DMS 273 treated with DMSO at 0.1 percent for 48 hours (cell line): ENCODE results near the gene KRTAP5-1.

Experiments used
- DNase-seq: peaks from one replicate; lab custom pipeline; 2025; lab: John Stamatoyannopoulos, UW

Gene KRTAP5-1

DNA sequence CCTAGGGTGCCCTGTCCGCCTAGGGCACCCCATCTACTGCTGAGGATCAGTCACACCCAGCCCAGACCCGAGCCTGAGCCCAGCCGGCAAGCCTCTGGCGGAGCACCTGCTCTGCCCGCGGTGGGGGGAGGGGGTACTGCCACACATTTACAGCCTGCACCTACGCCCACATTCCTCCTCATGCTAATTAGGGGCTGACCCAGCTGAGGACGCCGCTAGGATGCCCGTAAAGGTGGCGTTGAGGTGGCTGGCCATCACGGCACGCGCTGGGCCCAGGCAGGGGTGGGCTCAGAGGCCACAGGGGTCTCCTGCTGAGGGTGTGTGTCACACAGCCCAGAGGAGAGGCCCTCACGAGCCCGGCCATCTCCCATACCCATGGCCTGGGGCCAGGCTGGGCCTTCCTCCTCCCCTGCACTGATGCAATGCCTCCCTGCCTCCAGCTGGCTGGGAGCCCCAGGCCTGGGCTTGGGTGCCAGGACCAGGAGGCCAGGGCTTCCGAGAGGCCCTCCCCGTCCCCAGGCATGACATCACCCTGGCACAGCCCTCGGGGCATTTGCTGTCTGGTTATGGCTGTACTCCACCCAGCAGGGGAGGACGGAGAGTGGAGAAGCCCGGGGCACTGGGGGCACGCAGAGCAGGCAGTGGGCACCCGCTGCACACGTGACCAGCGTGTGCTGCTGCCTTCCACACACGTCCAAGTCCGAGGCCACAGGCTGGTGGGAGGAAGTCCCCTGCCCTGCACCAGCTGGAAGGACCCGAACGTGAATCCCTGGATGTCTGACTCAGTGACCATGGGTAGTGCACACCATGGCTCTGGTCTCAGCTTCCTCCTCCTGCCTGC, 25.8 kb downstream of the KRTAP5-1 start:
- no peak for DNase-seq

GRCh38 chr11:1558775-1559110, 26.3 kb downstream of the KRTAP5-1 start:
- no peak for DNase-seq

GRCh38 chr11:1557904-1558774, 26.9 kb downstream of the KRTAP5-1 start:
- DNase-seq: no peak

GRCh38 chr11:1557051-1557884, 27.8 kb downstream of the KRTAP5-1 start:
- DNase-seq: no peak

DNA sequence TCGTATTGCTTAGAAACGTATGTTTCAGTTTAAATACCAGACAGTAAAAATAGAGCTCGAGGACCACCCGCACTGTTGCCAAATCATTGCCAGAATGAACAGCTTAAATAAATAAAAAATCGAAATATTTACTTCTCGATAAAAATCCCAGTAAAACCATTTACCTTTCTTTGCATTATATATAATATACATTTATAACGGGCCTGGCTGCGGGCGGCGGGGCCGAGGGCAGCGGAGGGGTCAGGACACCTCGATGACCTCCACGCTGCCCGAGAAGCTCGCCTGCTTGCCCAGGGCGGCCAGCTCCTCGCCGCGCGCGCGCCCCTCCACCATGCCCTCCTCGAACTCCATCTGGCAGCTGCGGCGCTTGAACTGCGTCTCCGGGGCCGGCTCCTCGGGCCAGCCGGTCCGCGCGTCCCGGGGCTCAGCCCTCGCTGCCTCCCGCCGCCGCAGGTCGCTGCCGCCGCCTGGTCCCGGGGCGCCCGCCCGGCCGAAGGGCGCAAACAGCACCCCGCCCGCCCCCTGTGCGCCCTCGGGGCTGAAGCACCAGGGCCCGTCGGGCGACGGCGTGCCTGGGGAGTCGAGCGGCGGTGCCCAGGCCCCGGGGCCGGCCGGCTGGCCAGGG, 28.7 kb downstream of the KRTAP5-1 start:
- DNase-seq: no peak

DNA sequence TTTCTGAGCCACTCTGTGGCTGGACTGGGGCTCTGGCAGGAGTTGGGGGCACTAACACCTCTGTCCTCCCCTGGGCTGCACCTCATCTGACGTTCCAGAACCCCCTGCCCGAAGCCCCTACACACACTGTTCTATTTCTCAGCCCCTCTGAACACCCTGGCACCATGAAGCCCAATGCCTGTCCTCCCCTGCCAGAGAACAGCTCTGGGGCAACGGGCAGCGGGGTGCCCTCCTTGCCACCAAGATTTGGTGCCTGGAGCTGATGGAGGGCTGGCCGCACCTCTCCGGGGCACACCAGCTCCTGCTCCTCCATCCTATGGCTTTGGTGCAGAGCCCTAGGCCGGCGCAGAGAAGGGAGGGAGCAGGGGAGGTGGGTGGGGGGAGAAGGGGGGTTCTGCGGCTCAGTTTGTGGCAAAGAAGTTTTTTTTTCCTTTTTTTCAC, 29.4 kb downstream of the KRTAP5-1 start:
- no peak for DNase-seq

DNA sequence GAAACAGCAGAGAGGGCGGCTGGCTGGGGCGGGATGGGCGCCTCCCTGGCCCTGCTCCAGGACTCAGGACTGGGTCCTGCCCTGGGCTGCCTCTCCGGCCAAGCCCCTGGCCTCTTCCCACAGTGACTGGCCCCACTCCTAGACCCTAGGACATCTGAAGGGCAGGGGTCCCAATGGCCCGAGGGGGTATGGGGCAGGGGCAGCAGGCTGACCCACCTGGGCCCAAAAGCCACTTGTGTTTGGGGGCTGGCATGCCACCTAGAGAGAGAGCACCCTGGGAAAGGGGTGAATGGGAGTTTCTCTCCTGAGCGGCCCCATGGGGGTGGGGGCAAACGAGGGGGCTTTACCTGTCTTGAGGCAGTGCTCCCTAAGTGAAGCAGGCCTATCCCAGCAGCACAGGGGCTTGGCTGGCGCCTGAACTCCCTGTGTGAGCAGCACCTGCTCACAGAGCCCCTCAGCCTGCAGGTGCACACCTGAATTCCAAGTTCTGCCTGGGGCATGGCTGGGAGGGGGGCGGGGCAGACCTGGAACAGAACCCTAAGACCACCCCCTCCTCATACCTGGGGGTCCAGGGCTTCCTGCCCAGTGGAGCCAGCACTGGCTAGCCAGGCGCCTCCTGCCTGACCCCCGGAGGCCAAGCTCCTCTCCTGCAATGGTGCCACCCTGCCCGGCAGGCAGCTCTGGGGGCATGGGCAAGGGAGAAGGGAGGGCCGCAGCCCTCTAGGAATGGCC, 29.9 kb downstream of the KRTAP5-1 start:
- DNase-seq: no peak

DNA sequence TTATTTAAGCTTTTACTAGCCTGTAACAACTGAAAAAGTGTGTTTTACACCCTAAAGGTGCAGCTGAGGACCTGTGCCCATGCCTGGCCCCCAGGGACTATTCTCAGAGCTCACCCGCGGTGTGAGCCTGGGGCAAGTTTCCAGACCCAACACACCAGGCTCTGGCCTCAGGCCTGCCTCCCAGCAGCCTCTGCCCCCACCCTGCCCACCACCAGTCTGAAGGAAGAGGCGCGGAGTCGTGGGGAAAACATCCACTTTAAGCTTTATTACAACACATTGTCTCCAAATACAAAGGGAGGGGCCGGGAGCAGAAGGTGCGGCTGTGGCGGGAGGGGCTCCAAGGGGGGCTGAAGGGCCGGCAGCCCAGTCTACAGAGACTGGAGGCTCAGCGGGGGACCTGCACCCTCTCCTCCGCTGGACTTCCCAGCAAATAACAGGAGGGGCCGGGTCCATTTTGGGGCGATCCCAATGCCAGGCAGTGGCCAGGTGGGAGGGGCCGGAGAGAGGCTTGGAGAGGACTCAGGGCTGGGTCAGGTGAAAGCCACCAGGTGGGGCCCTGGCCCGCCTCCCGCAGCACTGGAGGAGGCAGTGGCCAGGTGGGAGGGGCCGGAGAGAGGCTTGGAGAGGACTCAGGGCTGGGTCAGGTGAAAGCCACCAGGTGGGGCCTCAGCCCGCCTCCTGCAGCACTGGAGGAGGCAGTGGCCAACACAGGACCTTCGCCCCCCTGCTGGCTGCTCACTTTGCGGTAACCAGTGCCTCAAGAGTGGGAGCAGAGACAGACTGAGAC, 31.1 kb downstream of the KRTAP5-1 start:
- DNase-seq: no peak

GRCh38 chr11:1549338-1550330, 35.4 kb downstream of the KRTAP5-1 start:
- DNase-seq: no peak

GRCh38 chr11:1548221-1549070, 36.6 kb downstream of the KRTAP5-1 start:
- DNase-seq: no peak

DNA sequence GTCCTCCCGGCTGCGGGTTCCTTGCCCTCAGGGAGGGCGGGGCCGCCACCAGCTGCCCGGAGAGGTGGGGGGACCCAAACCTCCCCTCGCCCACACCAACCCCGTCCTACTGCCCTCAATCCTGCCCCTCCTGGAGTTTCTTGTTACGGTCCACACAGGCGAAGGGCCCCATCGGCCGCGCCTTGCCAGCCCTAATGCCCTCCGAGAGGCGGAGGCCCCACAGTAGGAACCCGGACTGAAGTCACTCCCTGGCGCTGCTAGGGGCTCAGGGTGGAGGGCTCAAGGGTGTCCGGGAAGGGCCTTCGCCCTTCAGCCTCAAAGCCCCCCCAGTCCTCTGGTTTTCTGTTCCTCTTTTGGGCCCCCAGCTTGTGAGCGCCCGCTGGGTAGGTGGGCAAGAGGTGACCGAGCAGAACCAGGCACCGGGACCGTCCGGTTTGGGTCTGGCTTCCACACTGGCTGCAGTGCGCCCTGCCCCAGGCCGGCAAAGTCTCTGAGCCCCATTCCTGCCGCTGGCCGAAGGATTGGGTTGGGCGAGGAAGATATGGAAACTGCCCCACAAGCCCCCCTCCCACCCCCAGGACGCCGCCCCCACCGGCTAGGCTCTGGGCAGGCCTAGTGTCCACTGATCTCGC, 37.5 kb downstream of the KRTAP5-1 start:
- no peak for DNase-seq

DNA sequence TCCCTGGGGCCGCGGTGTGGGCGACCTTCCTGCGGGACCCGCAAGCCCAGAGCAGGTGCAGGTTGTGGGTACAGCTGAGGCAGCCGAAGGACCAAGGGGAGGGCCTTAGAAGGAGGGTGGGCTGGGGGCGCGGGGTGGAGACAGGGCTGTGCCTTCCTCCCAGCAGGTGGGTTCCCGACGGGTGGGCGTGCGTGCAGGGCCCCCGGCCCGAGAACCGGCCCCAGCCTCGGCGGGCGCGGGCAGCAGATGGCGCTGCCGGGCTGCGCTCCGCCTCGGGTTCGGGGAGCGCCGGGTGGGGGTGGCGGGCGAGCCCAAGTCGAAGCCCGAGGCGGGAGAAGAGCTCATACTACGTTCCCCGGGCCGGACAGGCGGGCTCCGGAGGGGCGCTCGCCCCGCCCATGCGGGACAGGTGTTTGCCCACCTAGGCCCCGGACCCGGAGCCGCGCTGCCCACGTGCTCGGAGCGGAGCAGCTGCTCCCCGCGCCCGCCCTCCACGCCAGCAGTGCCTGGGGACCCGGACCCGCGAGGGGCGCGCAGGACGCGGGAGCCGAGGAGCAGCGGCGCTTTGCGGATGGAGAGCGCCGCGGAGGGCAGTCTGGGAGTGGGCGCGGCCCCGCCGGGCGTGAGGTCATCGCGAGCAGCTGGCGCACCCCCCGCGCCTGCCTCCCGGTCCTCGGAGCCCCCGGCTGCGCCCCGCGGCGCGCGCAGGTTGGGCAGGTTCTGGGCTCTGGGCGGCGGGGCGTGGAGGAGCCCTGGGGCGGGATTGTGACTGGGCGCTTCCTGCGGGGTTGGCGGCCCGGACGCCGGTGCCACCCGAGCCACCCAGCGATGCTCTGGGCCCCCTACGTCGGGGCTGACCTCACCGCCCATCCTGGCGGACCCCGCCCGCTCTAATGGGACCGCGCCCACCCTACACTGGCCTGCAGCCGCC, 38.3 kb downstream of the KRTAP5-1 start:
- no peak for DNase-seq

- DNase-seq: no peak
Measured at GRCh38 chr11:1546077-1546535, 39.0 kb downstream of the KRTAP5-1 start.

DNA sequence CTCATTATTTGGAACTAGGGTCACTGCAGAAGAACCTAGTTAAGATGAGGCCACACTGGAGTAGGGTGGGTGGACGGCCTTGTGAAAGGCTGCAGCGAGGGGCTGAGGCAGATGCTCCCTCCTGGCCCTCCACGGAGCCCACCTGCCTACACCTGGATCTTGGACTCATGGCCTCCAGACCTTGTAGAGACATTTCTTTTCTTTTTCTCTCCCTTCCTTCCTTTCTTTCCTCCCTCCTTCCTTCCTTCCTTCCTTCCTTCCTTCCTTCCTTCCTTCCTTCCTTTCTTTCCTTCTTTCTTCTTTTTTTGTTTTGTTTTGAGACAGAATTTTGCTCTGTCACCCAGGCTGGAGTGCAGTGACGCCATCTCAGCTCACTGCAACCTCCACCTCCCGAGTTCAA, 39.7 kb downstream of the KRTAP5-1 start:
- no peak for DNase-seq

DNA sequence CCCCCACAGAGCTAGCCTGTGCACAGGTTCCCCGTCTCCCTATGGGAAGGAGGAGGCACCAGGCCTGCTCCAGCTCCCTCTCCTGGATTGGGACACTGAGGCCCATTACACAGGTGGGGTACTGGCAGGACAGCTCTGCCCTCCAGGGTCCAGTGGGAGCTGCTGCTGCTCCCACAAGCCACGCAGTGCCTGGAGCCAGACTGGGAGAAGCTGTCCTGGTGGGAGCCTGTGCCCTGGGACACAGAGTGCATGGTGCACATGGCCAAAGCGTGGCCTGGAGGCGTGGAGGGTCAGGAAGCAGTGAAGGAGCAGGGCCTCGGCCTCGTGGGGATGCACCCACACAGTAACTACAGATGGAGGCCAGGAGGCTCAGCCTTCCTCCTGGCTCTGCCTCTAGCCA, 40.5 kb downstream of the KRTAP5-1 start:
- DNase-seq: no peak

GRCh38 chr11:1543606-1544263, 41.3 kb downstream of the KRTAP5-1 start:
- DNase-seq: no peak
